ENCODE measurements around the gene EVL.
A peak's percentile ranks its signal among the peaks of the same experiment; 100 is the strongest.

The EVL gene

GRCh38 chr14:100192250-100192671, 127.0 kb downstream of the EVL start:
- no peak for TF ChIP-seq CTCF (conservative IDR thresholded peaks at IDR 0.05; ENCODE audit: control insufficient read depth, insufficient read depth, low read depth, low read length)
- no peak for DNase-seq (ENCODE audit: low read depth)
- peak overlapping the region; percentile 34 for H3K4me3 ChIP-seq (ENCODE audit: control insufficient read depth, low read depth, low read length)

- DNase-seq (ENCODE audit: low read depth): peak; percentile 93
- H3K4me3 ChIP-seq (ENCODE audit: control insufficient read depth, low read depth, low read length): peak overlapping the region; percentile 49
- peak; percentile 56 for TF ChIP-seq CTCF (conservative IDR thresholded peaks at IDR 0.05; ENCODE audit: control insufficient read depth, insufficient read depth, low read depth, low read length)
Measured at GRCh38 chr14:100192672-100193416, 127.6 kb downstream of the EVL start.

Data from fibroblast of mammary gland (primary cell).